NCI-H2107 (cell line): ENCODE results near the gene CDH13.

Experiments
- DNase-seq: peaks from one replicate; lab custom pipeline; 2025; lab: John Stamatoyannopoulos, UW

CDH13 gene

DNA sequence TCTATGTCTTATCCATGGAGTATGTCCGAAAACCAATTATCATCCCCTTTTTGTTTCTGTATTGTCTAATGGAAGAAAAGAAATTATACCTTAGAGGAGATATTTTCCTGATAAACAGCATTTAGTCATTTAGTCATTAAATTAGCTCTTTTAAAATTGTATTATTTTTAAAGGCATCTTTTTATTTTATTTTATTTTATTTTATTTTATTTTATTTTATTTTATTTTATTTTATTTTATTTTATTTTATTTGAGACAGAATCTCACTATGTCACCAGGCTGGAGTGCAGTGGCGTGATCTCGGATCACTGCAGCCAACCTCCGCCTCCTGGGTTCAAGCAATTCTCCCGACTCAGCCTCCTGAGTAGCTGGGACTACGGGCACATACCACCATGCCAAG lies 559.1 kb downstream of the CDH13 start:
- no peak for DNase-seq

- DNase-seq: no peak
These were observed 560.6 kb downstream of the CDH13 start for GRCh38 chr16:83187405-83187804.

DNA sequence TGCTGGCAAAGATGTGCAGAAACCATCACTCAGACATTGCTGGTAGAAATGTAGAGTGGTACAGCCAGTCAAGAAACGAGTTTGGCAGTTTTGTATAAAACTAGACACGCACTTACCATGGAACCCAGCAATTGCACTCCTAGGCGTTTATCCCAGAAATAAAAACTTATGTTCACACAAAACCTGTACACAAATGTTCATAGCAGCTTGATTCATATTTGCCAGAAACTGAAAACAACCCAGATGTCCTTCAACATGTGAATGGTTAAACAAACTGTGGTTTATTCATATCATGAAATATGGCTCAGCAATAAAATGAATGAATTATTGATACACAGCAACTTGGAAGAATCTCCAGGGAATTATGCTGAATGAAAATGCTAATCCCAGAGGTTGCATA lies 570.0 kb downstream of the CDH13 start:
- DNase-seq: no peak

- DNase-seq: no peak
These were observed 570.7 kb downstream of the CDH13 start for GRCh38 chr16:83197450-83197849.

- DNase-seq: no peak
These were observed 572.2 kb downstream of the CDH13 start for GRCh38 chr16:83198977-83199376.

- no peak for DNase-seq
These were observed 573.4 kb downstream of the CDH13 start for GRCh38 chr16:83200005-83200779.

DNA sequence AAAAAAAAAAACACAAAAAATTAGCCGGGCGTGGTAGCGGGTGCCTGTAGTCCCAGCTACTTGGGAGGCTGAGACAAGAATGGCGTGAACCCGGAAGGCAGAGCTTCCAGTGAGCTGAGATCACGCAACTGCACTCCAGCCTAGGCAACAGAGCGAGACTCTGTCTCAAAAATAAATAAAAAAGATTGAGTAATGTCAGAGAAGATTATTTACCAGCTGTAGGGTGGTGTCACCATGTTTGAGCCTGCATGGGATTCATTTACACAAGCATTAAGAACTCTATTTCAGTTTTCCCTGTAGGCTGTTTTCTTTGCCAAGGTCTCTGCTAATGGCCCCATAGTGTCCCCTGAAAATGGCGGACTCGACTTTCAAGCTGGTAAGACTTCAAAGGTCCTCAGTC lies 575.0 kb downstream of the CDH13 start:
- no peak for DNase-seq

DNA sequence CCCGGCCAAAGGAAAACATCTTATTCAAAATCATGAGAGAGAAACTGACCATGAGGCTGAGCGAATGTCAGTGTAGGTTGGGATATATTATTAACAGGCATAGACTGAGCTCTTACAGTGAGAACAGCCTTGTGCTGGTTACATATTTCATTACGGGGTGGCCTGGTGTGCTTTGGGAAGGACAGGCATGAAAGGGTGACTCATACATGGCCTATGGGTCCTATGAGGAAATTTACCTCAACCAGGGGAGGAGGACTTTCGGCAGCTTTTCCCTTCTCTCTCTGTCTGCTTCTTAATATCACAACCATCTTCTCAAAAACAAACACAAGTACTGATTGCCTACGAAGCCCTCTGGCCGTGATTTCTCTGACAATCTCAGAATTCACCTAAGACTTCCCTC lies 579.1 kb downstream of the CDH13 start:
- no peak for DNase-seq

GRCh38 chr16:83206426-83206825 lies 579.7 kb downstream of the CDH13 start:
- DNase-seq: no peak

DNA sequence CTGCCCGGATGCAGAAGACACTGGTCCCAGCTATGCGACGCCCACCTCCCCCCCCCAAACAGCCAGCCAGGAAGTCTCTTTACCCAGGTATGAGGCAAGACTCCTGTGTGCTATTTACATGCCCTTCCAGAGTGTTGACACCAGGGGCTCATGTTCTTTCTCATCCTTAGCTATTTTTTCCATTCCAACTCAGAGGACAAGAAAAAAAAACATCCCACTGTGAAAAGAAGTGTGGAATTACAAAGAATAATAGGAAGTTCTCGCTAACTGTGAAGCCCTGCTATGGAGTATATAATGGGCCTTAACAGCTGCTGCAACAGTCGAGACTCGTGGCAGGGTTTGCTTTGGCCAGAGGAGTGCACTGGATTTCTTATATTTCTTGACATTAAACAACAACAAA lies 584.9 kb downstream of the CDH13 start:
- DNase-seq: no peak

- DNase-seq: no peak
These were observed 585.6 kb downstream of the CDH13 start for GRCh38 chr16:83212301-83212841.

GRCh38 chr16:83214671-83215070 lies 587.9 kb downstream of the CDH13 start:
- DNase-seq: no peak

DNA sequence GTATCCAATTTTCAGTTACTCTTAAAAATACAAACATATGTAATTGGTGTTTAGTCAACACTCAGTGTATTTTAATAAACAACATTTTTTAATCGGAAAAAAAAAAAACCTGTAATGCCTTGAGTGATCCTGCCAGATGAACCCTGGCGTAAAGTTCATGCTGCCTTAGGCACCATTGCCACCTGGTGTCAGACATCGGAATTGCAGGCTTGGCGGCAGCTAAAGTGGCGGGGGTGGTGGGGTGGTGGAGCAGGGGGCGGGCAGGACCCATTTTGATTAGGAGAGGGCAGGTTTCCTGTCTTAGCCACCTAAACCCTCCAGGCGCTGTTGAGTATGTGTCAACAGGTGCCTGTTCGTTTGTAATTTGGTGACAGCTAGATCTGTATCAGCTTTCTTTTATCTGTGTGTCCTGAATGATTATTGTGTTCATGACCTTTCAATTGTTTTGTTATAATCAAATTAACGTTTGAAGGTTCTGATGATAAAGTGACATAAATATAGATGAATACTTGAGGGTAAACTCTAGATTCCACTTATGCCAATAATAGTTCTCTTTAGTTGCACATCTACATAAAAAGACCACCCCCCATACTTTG lies 588.7 kb downstream of the CDH13 start:
- no peak for DNase-seq

DNA sequence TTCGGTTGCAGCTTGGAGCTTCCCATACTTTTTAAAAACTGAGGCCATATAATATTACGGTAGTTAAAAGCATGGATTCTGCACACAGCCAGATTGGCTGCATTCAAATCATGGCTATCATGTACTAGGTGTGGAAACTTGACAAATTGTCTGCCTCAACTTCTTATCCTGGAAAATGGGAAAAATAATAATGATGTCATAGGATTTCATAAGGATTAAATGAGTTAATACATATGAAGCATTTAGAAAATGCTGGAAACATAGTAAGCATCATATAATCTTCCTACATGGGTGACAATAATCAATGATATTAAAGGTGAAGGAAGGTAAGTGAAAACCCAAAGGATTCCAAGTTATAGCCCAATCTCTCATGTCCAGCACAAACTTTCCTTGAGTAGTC lies 592.5 kb downstream of the CDH13 start:
- DNase-seq: no peak

- no peak for DNase-seq
These were observed 593.3 kb downstream of the CDH13 start for GRCh38 chr16:83220066-83220465.

- DNase-seq: no peak
These were observed 597.9 kb downstream of the CDH13 start for GRCh38 chr16:83224642-83225041.

DNA sequence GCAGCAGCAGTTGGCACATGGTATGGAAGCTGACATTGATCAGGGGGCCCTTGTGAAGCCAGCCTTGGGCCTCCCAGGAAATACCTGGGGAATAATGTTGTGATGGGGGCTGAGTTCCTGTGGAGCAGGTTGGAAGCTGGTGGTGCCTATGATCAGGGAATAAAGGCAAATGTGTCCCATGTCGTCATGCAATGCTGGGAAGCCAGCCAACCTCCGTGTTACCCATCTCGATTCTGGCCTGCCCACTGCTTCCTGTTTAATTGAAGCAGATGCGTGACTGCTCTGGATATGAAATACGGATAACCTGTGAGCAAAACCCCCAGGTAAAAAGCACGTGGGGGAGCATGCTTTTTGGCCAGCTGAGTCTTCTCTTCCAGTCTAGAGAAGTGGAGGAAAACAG lies 600.6 kb downstream of the CDH13 start:
- DNase-seq: no peak

- DNase-seq: no peak
These were observed 605.0 kb downstream of the CDH13 start for GRCh38 chr16:83231729-83232128.

- DNase-seq: no peak
These were observed 606.4 kb downstream of the CDH13 start for GRCh38 chr16:83233153-83233552.

DNA sequence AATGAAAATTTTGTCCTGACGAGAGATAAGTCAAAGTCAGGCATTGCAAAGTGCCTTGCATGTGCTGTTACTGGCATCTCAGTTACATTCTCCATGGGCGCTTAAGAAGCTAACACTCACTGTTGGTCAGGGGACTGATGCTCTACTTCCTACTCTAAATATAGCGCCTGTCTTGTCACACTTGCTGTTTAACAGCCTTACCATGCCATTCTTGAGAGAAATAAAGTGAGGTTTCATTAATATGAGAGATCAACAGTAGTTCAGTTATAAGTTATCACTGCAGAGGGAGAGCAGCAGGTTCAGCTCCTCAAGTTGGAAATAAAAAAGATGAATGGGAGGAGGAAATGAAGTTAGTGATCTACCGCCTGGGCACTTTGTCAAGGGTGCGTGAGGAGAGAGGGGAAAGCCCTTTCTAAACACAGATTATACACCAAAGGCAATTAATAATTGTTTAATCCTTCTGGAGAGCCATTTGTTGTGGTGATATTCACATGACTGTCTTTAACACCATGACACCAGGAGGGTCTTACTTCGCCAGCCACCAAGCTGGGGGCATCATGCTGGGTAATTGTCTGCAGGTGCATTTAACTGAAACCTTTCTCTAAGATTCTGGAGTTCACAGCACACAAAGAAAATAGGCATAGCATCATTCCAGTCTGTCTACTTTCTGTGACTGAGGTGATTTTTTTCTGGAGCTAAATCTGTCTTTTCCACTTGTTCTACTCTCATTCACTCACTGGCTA lies 612.4 kb downstream of the CDH13 start:
- no peak for DNase-seq

GRCh38 chr16:83244057-83244456 lies 617.3 kb downstream of the CDH13 start:
- no peak for DNase-seq

DNA sequence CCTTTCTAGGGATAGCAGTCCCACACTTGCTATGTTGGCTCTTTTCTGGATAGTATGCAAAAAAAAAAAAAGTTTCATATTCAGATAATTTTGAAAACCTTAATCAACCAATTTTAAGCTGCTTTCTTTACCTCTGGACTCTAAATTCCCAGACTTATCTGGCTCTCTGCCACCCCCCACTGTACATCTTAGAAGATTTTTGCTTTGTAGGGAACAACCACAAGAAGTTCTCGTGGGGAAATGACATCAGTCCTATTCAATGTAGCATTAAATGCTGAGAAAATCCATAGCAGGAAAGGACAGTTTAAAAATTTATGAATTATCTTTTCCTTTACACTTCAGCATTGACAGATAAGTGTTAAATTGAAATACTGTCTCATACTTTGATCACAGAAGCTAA lies 618.3 kb downstream of the CDH13 start:
- no peak for DNase-seq

DNA sequence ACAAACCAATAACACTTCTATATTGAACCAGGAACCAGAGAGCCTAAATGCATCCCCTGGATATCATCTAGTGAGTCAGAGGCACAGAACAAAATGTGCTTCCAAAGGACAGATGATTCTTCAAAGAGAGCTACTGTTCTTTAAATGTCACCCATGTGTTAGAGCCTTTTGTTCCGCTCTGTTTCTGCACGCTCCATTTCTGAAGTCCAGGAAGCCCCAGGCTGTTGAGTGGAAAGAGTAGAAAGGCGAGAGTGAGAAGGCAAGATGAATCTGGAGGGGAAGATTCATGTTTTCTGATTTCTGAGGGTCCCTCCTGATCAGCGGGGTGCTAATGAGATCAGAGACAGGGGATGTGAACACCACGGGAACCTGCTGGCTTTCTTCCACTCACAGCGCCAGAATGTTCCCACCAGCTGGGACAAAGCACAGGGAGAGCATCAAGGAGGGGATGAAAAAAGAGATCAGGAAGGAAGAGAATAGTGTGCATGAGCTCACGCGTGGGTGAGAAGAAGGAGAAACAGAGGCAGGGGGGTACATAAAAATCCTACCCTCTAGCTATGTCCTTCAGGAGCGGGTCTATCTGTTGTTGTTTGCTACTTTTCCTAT lies 621.1 kb downstream of the CDH13 start:
- DNase-seq: no peak
